C4-2B (cell line): ENCODE measurements around the gene PCNT.
"Not testable (repeated sequence)": the region's sequence is repeated elsewhere in the genome, so short reads cannot be mapped to it uniquely, and the experiment has no call there.

Source experiments
- H3K27ac ChIP-seq: fragments of 450-650 bp; 2 replicates; pipeline ENCODE4 v1.5.1; 2017
- ZFX ChIP-seq: fragments of 450-650 bp; IDR thresholded peaks from 2 replicates; pipeline ENCODE4 v1.6.1; 2017
- TF ChIP-seq, protein P1 (sequence below): fragments of 450-650 bp; conservative IDR thresholded peaks from 2 replicates; pipeline ENCODE4 v1.5.1; 2017; ENCODE audit warnings: mild to moderate bottlenecking

PCNT gene

DNA sequence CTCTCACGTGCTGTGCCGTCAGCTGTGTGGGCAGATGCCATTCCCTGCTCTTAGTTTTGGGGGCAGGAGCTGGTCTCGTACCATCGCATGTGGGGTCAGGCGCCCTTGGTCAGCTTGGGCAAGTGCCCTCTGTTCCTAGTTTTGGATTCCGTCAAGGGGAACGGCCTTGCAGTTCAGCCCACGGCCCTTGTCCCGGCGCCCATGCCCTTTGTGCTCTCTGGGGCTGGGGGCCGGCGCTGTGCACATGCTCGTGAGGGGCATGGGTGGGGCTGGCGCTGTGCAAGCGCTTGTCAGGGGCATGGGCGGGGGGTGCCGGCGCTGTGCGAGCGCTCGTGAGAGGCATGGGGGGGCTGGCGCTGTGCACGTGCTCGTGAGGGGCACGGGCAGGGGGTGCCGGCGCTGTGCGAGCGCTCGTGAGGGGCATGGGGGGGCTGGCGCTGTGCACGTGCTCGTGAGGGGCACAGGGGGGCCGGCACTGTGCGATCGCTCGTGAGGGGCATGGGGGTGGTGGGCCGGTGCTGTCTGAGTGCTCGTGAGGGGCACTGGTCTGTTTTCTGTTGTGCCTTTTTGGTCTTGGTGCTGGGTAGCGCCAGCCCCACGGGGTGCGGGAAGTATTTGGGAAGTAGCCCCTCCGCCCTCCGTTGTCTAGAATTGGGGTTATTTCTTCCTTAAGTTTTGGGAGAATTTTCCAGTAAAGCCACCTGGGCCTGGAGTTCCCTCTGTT lies 105.2 kb downstream of the PCNT start:
- H3K27ac ChIP-seq = no peak overlapping the region
- TF ChIP-seq, protein P1, sequence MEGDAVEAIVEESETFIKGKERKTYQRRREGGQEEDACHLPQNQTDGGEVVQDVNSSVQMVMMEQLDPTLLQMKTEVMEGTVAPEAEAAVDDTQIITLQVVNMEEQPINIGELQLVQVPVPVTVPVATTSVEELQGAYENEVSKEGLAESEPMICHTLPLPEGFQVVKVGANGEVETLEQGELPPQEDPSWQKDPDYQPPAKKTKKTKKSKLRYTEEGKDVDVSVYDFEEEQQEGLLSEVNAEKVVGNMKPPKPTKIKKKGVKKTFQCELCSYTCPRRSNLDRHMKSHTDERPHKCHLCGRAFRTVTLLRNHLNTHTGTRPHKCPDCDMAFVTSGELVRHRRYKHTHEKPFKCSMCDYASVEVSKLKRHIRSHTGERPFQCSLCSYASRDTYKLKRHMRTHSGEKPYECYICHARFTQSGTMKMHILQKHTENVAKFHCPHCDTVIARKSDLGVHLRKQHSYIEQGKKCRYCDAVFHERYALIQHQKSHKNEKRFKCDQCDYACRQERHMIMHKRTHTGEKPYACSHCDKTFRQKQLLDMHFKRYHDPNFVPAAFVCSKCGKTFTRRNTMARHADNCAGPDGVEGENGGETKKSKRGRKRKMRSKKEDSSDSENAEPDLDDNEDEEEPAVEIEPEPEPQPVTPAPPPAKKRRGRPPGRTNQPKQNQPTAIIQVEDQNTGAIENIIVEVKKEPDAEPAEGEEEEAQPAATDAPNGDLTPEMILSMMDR = no peak
- TF ChIP-seq ZFX = no peak

DNA sequence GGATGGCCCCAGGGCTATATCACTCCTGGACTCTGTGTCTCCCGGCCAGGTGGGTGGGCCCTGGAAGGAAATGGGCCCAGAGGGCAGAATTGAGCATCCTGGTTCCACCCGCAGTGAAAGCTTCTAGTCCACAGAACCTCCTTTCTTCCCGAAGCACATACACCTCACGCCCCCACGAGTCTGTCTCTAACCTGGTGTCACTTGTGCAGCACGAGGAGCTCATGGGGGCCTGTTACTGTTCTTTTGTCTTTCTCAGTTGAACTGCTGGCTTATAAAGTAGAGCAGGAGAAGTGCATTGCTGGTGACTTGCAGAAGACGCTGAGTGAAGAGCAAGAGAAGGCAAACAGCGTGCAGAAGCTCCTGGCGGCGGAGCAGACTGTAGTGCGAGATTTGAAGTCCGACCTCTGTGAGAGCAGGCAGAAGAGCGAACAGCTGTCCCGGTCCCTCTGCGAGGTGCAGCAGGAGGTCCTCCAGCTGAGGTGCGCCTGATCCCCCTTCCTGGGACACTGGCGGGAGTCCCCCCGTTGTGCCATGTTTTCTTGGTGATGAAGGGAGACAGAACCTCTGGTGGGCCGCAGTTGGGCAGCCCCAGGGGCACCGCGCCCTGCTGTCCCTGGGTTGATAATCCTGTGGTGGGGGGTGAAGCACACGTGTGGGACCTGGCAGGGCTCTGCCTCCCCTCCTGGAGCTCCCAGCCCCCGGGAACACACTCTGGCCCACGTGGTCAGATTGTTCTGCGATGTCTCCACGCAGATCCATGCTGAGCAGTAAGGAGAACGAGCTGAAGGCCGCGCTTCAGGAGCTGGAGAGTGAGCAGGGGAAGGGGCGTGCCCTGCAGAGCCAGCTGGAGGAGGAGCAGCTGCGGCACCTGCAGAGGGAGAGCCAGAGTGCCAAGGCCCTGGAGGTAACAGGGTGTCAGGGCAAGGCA lies 106.1 kb downstream of the PCNT start:
- no peak overlapping the region for H3K27ac ChIP-seq
- no peak for TF ChIP-seq ZFX
- TF ChIP-seq, protein P1 = no peak

DNA sequence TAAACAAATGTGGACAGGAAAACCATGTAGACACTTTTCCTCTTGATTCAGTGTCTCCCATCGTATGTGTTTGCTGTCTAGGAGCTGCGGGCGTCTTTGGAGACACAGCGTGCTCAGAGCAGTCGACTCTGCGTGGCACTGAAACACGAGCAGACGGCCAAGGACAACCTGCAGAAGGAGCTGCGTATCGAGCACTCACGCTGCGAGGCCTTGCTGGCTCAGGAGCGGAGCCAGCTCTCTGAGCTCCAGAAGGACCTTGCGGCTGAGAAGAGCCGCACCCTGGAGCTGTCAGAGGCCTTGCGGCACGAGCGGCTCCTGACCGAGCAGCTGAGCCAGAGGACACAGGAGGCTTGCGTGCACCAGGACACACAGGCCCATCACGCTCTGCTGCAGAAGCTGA lies 107.5 kb downstream of the PCNT start:
- no peak for TF ChIP-seq ZFX
- TF ChIP-seq, protein P1 = no peak
- no peak overlapping the region for H3K27ac ChIP-seq

DNA sequence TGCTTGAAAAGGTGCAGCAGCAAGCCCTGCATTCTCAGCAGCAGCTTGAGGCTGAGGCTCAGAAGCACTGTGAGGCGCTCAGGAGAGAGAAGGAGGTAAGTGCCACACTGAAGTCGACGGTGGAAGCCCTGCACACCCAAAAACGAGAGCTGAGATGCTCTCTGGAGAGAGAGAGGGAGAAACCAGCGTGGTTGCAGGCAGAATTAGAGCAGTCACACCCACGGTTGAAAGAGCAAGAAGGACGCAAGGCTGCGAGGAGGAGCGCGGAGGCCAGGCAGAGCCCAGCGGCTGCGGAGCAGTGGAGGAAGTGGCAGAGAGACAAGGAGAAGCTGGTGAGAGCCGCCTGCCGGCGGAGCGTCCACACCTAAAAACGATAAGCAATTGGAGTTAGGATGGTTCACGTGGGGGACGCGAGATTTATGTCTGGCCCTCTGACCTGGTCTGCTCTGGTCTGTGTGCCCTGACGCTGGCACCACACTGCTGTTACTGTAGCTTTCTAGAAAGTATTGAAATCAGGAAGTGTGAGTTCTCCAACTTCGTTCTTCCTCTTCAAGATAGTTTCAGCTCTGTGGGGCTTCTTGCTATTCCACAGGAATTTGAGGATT lies 108.0 kb downstream of the PCNT start:
- no peak for TF ChIP-seq ZFX
- TF ChIP-seq, protein P1 = no peak
- H3K27ac ChIP-seq = no peak overlapping the region

DNA sequence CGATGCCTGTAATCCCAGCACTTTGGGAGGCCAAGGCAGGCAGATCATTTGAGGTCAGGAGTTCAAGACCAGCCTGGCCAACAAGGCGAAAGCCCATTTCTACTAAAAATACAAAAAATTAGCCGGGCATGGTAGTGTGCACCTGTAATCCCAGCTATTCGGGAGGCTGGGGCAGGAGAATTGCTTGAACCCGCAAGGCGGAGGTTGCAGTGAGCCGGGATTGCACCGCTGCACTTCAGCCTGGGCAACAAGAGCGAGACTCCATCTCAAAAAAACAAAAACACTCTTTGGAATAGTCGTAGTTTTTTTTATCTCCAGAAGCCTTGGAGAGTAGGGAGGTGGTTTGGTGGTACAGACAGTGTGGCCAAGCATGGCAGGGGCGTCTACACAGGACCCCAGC lies 109.2 kb downstream of the PCNT start:
- not testable (repeated sequence) for H3K27ac ChIP-seq

DNA sequence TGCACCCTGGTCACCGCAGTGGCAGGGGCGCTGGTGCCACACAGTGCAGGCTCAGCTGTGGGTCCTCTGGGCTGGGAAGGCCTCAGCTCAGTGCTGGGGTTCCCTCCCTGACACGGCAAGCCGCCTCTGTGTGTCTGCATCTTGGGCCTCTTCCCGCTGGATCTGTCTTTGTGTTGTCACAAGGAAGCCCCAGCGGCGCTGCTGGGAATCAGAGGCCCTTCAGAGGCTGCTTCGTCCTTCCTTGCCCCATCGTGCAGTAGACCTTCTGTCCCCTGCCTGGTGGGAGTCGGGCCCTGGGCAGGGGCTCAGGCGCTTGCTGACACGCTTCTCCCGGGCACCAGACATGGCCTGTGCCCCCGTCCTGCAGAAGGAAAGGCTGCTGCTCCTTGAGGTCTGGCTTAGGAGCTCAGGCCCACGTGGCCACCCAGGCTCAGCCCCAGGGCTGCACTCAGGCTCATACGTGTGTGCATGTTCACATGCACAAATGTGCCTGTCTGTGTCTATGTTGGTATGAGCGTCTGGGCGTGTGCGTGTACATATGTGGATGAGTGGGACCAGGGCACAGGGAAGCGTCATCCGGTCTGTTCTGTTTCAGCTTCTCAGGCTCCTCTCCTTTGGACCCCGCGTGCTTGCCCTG lies 110.5 kb downstream of the PCNT start:
- TF ChIP-seq ZFX = no peak
- TF ChIP-seq, protein P1 = no peak
- no peak overlapping the region for H3K27ac ChIP-seq

DNA sequence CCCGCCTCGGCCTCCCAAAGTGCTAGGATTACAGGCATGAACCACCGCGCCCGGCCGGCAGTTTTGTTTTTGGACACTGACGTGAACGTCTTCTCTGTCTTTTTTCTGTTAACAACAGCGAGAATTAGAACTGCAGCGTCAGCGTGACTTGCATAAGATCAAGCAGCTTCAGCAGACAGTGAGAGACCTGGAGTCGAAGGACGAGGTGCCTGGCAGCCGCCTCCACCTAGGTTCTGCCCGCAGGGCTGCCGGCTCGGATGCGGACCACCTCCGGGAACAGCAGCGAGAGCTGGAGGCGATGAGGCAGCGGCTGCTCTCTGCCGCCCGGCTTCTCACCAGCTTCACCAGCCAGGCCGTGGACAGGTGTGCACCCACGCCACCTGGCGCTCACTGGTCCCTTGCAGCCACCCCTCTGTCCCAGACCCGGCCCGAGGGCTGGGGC lies 111.9 kb downstream of the PCNT start:
- no peak overlapping the region for H3K27ac ChIP-seq

More for the DNA sequence above, 111.9 kb downstream of the PCNT start:
- TF ChIP-seq, protein P1 = no peak
- TF ChIP-seq ZFX = no peak
